ENCODE results near the gene ZBTB4. TPM values are rescaled to one million over a fixed set of nuclear protein-coding genes. Genes with fewer than 3 reads are reported as not detected.
A peak's percentile ranks its signal among the peaks of the same experiment; 100 is the strongest.

The ZBTB4 gene
- total RNA-seq, 1 experiment from 2014 or later: 14.7 TPM

GRCh38 chr17:7497228-7497627 lies 17.8 kb upstream of the ZBTB4 start:
- Histone ChIP-seq H3K4me1 (ENCODE audit: insufficient read depth, low read length) (no peaks in the 10 kb centered on the region), H3K9me3 (ENCODE audit: low read length) (no peaks in the 10 kb centered on the region), H3K4me3 (ENCODE audit: low read length) (no peak overlapping the region), H3K9ac (ENCODE audit: low read length) (no peak overlapping the region), H3F3A (ENCODE audit: low read length, unreplicated experiment) (no peaks in the 10 kb centered on the region), H2AFZ (ENCODE audit: low read length) (no peak overlapping the region), H3K79me2 (ENCODE audit: low read length) (peaks cover 37% of the 10 kb centered on the region), H3K27ac (ENCODE audit: low read length) (no peak overlapping the region), H3K9me2 (replicated peaks; ENCODE audit: low read length) (no peaks in the 10 kb centered on the region), H3K4me2 (ENCODE audit: low read length) (no peak overlapping the region), H3K27me3 (ENCODE audit: low read length) (no peaks in the 10 kb centered on the region), H4K20me1 (ENCODE audit: low read length) (peaks cover 17% of the 10 kb centered on the region), H3K36me3 (ENCODE audit: low read depth, low read length) (peaks cover 52% of the 10 kb centered on the region)
- TF ChIP-seq EZH2 (IDR thresholded peaks at IDR 0.05; ENCODE audit: low read length, unreplicated experiment) (no peak), CTCF (conservative IDR thresholded peaks at IDR 0.05; ENCODE audit: low read depth, low read length) (no peak), EZH2phosphoT487 (IDR thresholded peaks at IDR 0.05; ENCODE audit: borderline replicate concordance, low read length) (no peak)
- ATAC-seq: no peak
- CTCF ChIA-PET: no interaction called here
- intact Hi-C loops (cut with micrococcal nuclease): no loop called here
- BruUV-seq (replicated peaks): no TSS peak
- DNase-seq: no peak
- POLR2A ChIA-PET (ENCODE audit: unreplicated experiment): no interaction called here

GRCh38 chr17:7496470-7497183 lies 17.2 kb upstream of the ZBTB4 start:
- H2AFZ ChIP-seq (ENCODE audit: low read length): no peak overlapping the region
- H3K4me3 ChIP-seq (ENCODE audit: low read length): no peak overlapping the region
- peaks cover 22% of the 10 kb centered on the region for H4K20me1 ChIP-seq (ENCODE audit: low read length)
- H3K27ac ChIP-seq (ENCODE audit: low read length): no peak overlapping the region
- no peak overlapping the region for H3K9ac ChIP-seq (ENCODE audit: low read length)
- peaks cover 43% of the 10 kb centered on the region for H3K79me2 ChIP-seq (ENCODE audit: low read length)
- no peaks in the 10 kb centered on the region for H3K9me3 ChIP-seq (ENCODE audit: low read length)
- ATAC-seq (no peak), DNase-seq (no peak)
- no peaks in the 10 kb centered on the region for H3F3A ChIP-seq (ENCODE audit: low read length, unreplicated experiment)
- intact Hi-C loops (cut with micrococcal nuclease): no loop called here
- POLR2A ChIA-PET (ENCODE audit: unreplicated experiment): no interaction called here
- H3K4me1 ChIP-seq (ENCODE audit: insufficient read depth, low read length): no peaks in the 10 kb centered on the region
- CTCF ChIA-PET: no interaction called here
- no peak for TF ChIP-seq CTCF (conservative IDR thresholded peaks at IDR 0.05; ENCODE audit: low read depth, low read length)
- TF ChIP-seq EZH2phosphoT487 (IDR thresholded peaks at IDR 0.05; ENCODE audit: borderline replicate concordance, low read length): no peak
- no peak for TF ChIP-seq EZH2 (IDR thresholded peaks at IDR 0.05; ENCODE audit: low read length, unreplicated experiment)
- no peak overlapping the region for H3K4me2 ChIP-seq (ENCODE audit: low read length)
- no peaks in the 10 kb centered on the region for H3K27me3 ChIP-seq (ENCODE audit: low read length)
- TSS peak; percentile 62 for BruUV-seq (replicated peaks)
- H3K9me2 ChIP-seq (replicated peaks; ENCODE audit: low read length): no peaks in the 10 kb centered on the region
- H3K36me3 ChIP-seq (ENCODE audit: low read depth, low read length): peaks cover 50% of the 10 kb centered on the region

- intact Hi-C loops (cut with micrococcal nuclease): no loop called here
- Histone ChIP-seq H3F3A (ENCODE audit: low read length, unreplicated experiment) (no peaks in the 10 kb centered on the region), H3K4me2 (ENCODE audit: low read length) (no peak overlapping the region), H4K20me1 (ENCODE audit: low read length) (peaks cover 26% of the 10 kb centered on the region), H3K27ac (ENCODE audit: low read length) (no peak overlapping the region), H3K4me1 (ENCODE audit: insufficient read depth, low read length) (no peaks in the 10 kb centered on the region), H3K9ac (ENCODE audit: low read length) (no peak overlapping the region), H3K79me2 (ENCODE audit: low read length) (peaks cover 49% of the 10 kb centered on the region), H3K4me3 (ENCODE audit: low read length) (no peak overlapping the region), H3K36me3 (ENCODE audit: low read depth, low read length) (peaks cover 47% of the 10 kb centered on the region), H3K27me3 (ENCODE audit: low read length) (no peaks in the 10 kb centered on the region), H3K9me2 (replicated peaks; ENCODE audit: low read length) (no peaks in the 10 kb centered on the region), H3K9me3 (ENCODE audit: low read length) (no peaks in the 10 kb centered on the region), H2AFZ (ENCODE audit: low read length) (no peak overlapping the region)
- DNase-seq (no peak), ATAC-seq (no peak)
- CTCF ChIA-PET: no interaction called here
- TF ChIP-seq CTCF (conservative IDR thresholded peaks at IDR 0.05; ENCODE audit: low read depth, low read length) (no peak), EZH2phosphoT487 (IDR thresholded peaks at IDR 0.05; ENCODE audit: borderline replicate concordance, low read length) (no peak), EZH2 (IDR thresholded peaks at IDR 0.05; ENCODE audit: low read length, unreplicated experiment) (no peak)
- POLR2A ChIA-PET (ENCODE audit: unreplicated experiment): no interaction called here
- BruUV-seq (replicated peaks): no TSS peak
Measured at GRCh38 chr17:7495906-7496434, 16.5 kb upstream of the ZBTB4 start.

Data from PC-3 (cell line).